ENCODE results near the gene CCDC88C. TPM values are rescaled to one million over a fixed set of nuclear protein-coding genes. Genes with fewer than 3 reads are reported as not detected.
A peak's percentile ranks its signal among the peaks of the same experiment; 100 is the strongest.

Gene CCDC88C
- total RNA-seq, 2 experiments from 2014 or later, result 269 to 287 TPM

DNA sequence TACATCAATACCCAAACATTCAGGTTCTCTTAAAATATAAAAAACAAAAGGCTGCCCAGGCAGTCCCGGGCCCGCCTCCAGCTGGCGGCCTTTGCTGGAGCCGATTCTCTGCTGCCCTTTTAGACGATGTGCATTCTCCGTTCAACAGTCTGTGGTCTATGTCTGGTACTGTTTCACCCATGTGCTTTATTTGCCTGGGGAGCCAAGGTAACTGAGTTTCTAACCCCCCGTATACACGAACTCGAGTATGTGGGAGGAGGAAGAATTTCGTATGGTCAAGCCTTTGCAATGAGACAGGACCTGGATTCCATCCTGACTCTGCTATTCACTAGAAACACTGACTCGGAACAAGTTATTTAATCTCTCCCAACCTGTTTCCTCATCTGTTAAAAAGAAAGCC lies 119.0 kb downstream of the CCDC88C start:
- no peaks in the 10 kb centered on the region for H3K9me3 Mint-ChIP-seq
- peaks cover 19% of the 10 kb centered on the region for H3K4me1 Mint-ChIP-seq (ENCODE audit: low read depth)
- peaks cover 100% of the 10 kb centered on the region for H3K36me3 Mint-ChIP-seq (ENCODE audit: low read depth)
- ChIA-PET CTCF (interaction anchor here (0.9 kb wide), 1 partner anchor 396 kb away, joined by 4 read pairs; no protein-coding TSS in a partner anchor), POLR2A (no interaction called here)
- intact Hi-C loops (cut with DNase I, micrococcal nuclease), result no loop called here
- no peak for DNase-seq
- Histone ChIP-seq H3K36me3 (ENCODE audit: insufficient read depth, low read length) (peaks cover 99% of the 10 kb centered on the region), H3K4me3 (ENCODE audit: low read length) (no peak overlapping the region), H3K27ac (ENCODE audit: low read depth in 1 of 2, low read length in 2 of 2) (no peak overlapping the region), H3K27me3 (ENCODE audit: control insufficient read depth in 1 of 2, insufficient read depth in 2 of 2, low read length in 2 of 2) (no peaks in the 10 kb centered on the region), H3K9me3 (ENCODE audit: control insufficient read depth in 1 of 2, insufficient read depth in 1 of 2, low read length in 2 of 2) (no peaks in the 10 kb centered on the region), H3K4me1 (ENCODE audit: insufficient read depth, low read length) (peaks cover 18% of the 10 kb centered on the region)
- H3K27ac Mint-ChIP-seq, result peak overlapping the region; percentile 75
- no peaks in the 10 kb centered on the region for H3K27me3 Mint-ChIP-seq
- H3K4me3 Mint-ChIP-seq, result no peak overlapping the region
- no peak for ATAC-seq (ENCODE audit: poor library complexity)
- TF ChIP-seq, protein P1, sequence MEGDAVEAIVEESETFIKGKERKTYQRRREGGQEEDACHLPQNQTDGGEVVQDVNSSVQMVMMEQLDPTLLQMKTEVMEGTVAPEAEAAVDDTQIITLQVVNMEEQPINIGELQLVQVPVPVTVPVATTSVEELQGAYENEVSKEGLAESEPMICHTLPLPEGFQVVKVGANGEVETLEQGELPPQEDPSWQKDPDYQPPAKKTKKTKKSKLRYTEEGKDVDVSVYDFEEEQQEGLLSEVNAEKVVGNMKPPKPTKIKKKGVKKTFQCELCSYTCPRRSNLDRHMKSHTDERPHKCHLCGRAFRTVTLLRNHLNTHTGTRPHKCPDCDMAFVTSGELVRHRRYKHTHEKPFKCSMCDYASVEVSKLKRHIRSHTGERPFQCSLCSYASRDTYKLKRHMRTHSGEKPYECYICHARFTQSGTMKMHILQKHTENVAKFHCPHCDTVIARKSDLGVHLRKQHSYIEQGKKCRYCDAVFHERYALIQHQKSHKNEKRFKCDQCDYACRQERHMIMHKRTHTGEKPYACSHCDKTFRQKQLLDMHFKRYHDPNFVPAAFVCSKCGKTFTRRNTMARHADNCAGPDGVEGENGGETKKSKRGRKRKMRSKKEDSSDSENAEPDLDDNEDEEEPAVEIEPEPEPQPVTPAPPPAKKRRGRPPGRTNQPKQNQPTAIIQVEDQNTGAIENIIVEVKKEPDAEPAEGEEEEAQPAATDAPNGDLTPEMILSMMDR (IDR thresholded peaks at IDR 0.05), result no peak

DNA sequence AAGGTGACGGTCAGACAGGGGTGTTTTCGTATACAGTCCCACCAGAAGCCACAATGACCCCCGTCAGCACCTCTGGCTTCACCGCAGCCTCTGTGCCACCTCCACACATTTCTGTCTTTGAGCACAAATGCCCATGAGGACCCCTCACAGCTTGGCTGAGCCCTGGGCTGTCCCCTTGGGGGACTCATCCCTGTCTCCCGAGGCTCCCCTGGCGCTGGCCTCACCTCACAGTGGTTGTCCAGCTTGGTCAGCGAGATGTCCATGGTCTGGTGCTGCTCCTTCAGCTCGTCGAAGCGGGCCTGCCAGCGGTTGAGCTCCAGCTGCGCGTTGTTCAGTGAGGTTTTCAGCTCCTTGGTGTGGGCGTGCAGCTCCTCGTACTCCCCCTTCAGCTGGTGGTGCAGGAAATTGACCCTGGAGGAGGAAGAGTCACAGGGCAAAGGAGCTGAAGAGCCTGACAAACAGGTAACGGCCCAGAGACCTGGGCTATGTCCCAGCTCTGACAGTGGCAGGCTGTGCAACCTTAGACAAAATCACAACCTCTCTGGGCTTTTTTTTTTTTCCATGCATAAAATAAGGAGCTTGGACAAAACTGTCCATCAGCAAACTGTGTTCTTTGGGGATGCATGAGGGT lies 120.4 kb downstream of the CCDC88C start:
- Histone ChIP-seq H3K27ac (ENCODE audit: low read depth in 1 of 2, low read length in 2 of 2) (no peak overlapping the region), H3K4me1 (ENCODE audit: insufficient read depth, low read length) (peaks cover 6% of the 10 kb centered on the region), H3K4me3 (ENCODE audit: low read length) (no peak overlapping the region), H3K27me3 (ENCODE audit: control insufficient read depth in 1 of 2, insufficient read depth in 2 of 2, low read length in 2 of 2) (no peaks in the 10 kb centered on the region), H3K9me3 (ENCODE audit: control insufficient read depth in 1 of 2, insufficient read depth in 1 of 2, low read length in 2 of 2) (no peaks in the 10 kb centered on the region), H3K36me3 (ENCODE audit: insufficient read depth, low read length) (peaks cover 99% of the 10 kb centered on the region)
- TF ChIP-seq, protein P1 (IDR thresholded peaks at IDR 0.05), result no peak
- DNase-seq (no peak), ATAC-seq (ENCODE audit: poor library complexity) (no peak)
- peaks cover 100% of the 10 kb centered on the region for H3K36me3 Mint-ChIP-seq (ENCODE audit: low read depth)
- intact Hi-C loops (cut with DNase I, micrococcal nuclease), result no loop called here
- CTCF ChIA-PET, result interaction anchor here (1.0 to 1.1 kb wide), 2 partner anchors 120 to 124 kb away, joined by 3 read pairs; no protein-coding TSS in a partner anchor
- H3K4me1 Mint-ChIP-seq (ENCODE audit: low read depth), result peaks cover 13% of the 10 kb centered on the region
- H3K4me3 Mint-ChIP-seq, result no peak overlapping the region
- H3K27ac Mint-ChIP-seq, result no peak overlapping the region
- no peaks in the 10 kb centered on the region for H3K27me3 Mint-ChIP-seq
- POLR2A ChIA-PET, result interaction anchor here (1.5 kb wide), 1 partner anchor 27 kb away, joined by 3 read pairs; no protein-coding TSS in a partner anchor
- no peaks in the 10 kb centered on the region for H3K9me3 Mint-ChIP-seq

DNA sequence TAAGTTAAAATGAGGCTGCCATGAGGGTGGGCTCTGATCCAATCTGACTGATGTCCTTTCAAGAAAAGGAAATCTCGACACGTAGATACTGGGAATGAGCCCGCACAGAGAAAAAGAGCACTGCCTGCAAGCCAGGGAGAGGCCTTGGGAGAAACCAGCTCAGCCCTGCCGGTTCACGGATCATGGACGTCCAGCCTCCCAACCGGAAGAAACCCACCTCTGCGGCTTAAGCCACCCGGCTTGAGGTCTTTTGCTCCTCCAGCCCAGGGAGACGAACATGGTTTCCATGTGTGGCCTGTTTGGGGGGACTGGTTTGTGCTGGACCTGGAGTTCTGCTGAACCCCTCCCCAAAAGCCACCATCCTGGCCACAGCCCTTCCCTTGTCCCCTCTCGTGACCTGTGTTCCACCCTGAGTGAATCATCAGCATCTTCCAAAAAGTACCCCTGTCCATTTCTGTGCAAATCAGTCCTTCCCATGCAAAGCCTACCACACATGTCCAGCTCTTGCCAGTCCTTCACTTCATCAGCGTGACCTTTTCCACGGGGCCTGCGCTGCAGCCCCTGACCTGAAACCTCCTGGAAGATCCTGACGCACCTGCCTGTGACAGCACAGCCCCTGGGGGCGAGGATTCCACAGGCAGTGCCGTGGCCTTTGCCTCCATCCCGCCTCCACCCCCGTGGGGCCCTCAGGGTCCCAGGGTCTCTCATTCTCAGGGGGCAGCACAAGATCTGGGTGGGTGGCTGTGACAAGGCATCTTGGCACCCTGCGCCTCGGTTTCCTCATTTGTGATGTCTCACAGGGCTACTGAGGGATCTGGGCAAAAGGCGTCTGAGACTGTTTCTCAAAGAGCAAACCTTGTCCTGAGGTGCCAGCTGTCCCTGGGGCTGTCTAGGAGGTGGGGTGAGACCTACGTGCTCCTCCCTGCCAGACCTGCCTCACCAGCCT lies 121.5 kb downstream of the CCDC88C start:
- H3K27me3 ChIP-seq (ENCODE audit: control insufficient read depth in 1 of 2, insufficient read depth in 2 of 2, low read length in 2 of 2), result no peaks in the 10 kb centered on the region
- TF ChIP-seq, protein P1 (IDR thresholded peaks at IDR 0.05), result no peak
- Mint-ChIP-seq H3K4me3 (no peak overlapping the region), H3K36me3 (ENCODE audit: low read depth) (peaks cover 100% of the 10 kb centered on the region), H3K9me3 (no peaks in the 10 kb centered on the region), H3K4me1 (ENCODE audit: low read depth) (peaks cover 6% of the 10 kb centered on the region), H3K27ac (no peak overlapping the region), H3K27me3 (no peaks in the 10 kb centered on the region)
- CTCF ChIA-PET, result interaction anchor here (1.1 kb wide), 1 partner anchor 119 kb away, joined by 3 read pairs; no protein-coding TSS in a partner anchor
- no peaks in the 10 kb centered on the region for H3K9me3 ChIP-seq (ENCODE audit: control insufficient read depth in 1 of 2, insufficient read depth in 1 of 2, low read length in 2 of 2)
- DNase-seq, result no peak
- intact Hi-C loops (cut with DNase I, micrococcal nuclease), result no loop called here
- peaks cover 2% of the 10 kb centered on the region for H3K4me1 ChIP-seq (ENCODE audit: insufficient read depth, low read length)
- POLR2A ChIA-PET, result no interaction called here
- peaks cover 99% of the 10 kb centered on the region for H3K36me3 ChIP-seq (ENCODE audit: insufficient read depth, low read length)
- ATAC-seq (ENCODE audit: poor library complexity), result no peak
- H3K4me3 ChIP-seq (ENCODE audit: low read length), result no peak overlapping the region
- no peak overlapping the region for H3K27ac ChIP-seq (ENCODE audit: low read depth in 1 of 2, low read length in 2 of 2)
